Osteoblast (primary cell): ENCODE data around the gene SLC38A10. TPM values are rescaled to one million over a fixed set of nuclear protein-coding genes. Genes with fewer than 3 reads are reported as not detected.

ENCODE experiments used
- DNase-seq: peaks from one replicate; pipeline ENCODE4 v3.0.0; 2011; ENCODE audit warnings: low spot score, mixed read lengths; ENCODE audit not compliant: insufficient read length; ENCODE audit errors: missing footprints
- H2AFZ ChIP-seq: 2 replicates; pipeline ENCODE4 v1.6.0; 2011; ENCODE audit warnings: mild to moderate bottlenecking, low read length
- H3K27ac ChIP-seq: 2 replicates; pipeline ENCODE4 v1.5.1; 2011; ENCODE audit warnings: mild to moderate bottlenecking, low read depth, low read length, moderate library complexity
- H3K27me3 ChIP-seq: 2 replicates; pipeline ENCODE4 v1.6.0; 2012; ENCODE audit warnings: mild to moderate bottlenecking, control low read depth, inconsistent platforms, low read length, moderate library complexity; ENCODE audit not compliant: insufficient read depth
- H3K36me3 ChIP-seq: 2 replicates; pipeline ENCODE4 v1.5.1; 2011; ENCODE audit warnings: mild to moderate bottlenecking, low read length, control low read depth, moderate library complexity; ENCODE audit not compliant: insufficient read depth
- H3K4me1 ChIP-seq: 2 replicates; pipeline ENCODE4 v1.5.1; 2011; ENCODE audit warnings: mild to moderate bottlenecking, low read length, control low read depth, moderate library complexity; ENCODE audit not compliant: insufficient read depth
- H3K4me2 ChIP-seq: 2 replicates; pipeline ENCODE4 v1.6.0; 2011; ENCODE audit warnings: mild to moderate bottlenecking, low read length; ENCODE audit not compliant: insufficient read depth
- H3K4me3 ChIP-seq: fragments of 200-600 bp; sonication (generic); 3 replicates; pipeline ENCODE4 v1.5.1; 2012; ENCODE audit warnings: mild to moderate bottlenecking, low read length, inconsistent platforms; ENCODE audit not compliant: insufficient read depth
- H3K79me2 ChIP-seq: 2 replicates; pipeline ENCODE4 v1.6.0; 2012; ENCODE audit warnings: mild to moderate bottlenecking, low read length, control low read depth, inconsistent platforms; ENCODE audit not compliant: insufficient read depth
- H3K9me3 ChIP-seq: 2 replicates; pipeline ENCODE4 v1.5.1; 2011; ENCODE audit warnings: low read depth, low read length, control low read depth
- H4K20me1 ChIP-seq: 2 replicates; pipeline ENCODE4 v1.6.0; 2012; ENCODE audit warnings: mild to moderate bottlenecking, low read length, control low read depth; ENCODE audit not compliant: insufficient read depth
- CTCF ChIP-seq: IDR thresholded peaks from 2 replicates; pipeline ENCODE4 v1.5.1; 2011; ENCODE audit warnings: mild to moderate bottlenecking, low read depth, low read length, moderate library complexity; ENCODE audit errors: extremely low read depth
- total RNA-seq: library from RNA; depleted of rRNA; stranded (reverse); fragments of >200 nt; gene quantifications from 2 replicates; pipeline ENCODE4 v1.2.3, GENCODE V29; 2012

SLC38A10 gene
- total RNA-seq, 1 donor = 92.6 TPM

- H3K27me3 ChIP-seq = peaks cover 21% of the 10 kb centered on the region
- peaks cover 11% of the 10 kb centered on the region for H3K4me1 ChIP-seq
- no peak overlapping the region for H3K4me3 ChIP-seq
- H2AFZ ChIP-seq = no peak overlapping the region
- TF ChIP-seq CTCF = no peak
- DNase-seq = no peak
- peaks cover 6% of the 10 kb centered on the region for H3K79me2 ChIP-seq
- no peak overlapping the region for H3K4me2 ChIP-seq
- H4K20me1 ChIP-seq = peaks cover 5% of the 10 kb centered on the region
- no peak overlapping the region for H3K27ac ChIP-seq
- H3K36me3 ChIP-seq = no peaks in the 10 kb centered on the region
- H3K9me3 ChIP-seq = no peaks in the 10 kb centered on the region
These were observed 38.7 kb upstream of the SLC38A10 start for GRCh38 chr17:81333616-81334368.

- DNase-seq = no peak
- H3K4me2 ChIP-seq = no peak overlapping the region
- H3K9me3 ChIP-seq = no peaks in the 10 kb centered on the region
- H3K27me3 ChIP-seq = peaks cover 21% of the 10 kb centered on the region
- H3K27ac ChIP-seq = no peak overlapping the region
- peaks cover 11% of the 10 kb centered on the region for H3K4me1 ChIP-seq
- no peak for TF ChIP-seq CTCF
- H4K20me1 ChIP-seq = no peaks in the 10 kb centered on the region
- H3K79me2 ChIP-seq = no peaks in the 10 kb centered on the region
- H3K36me3 ChIP-seq = no peaks in the 10 kb centered on the region
- H3K4me3 ChIP-seq = no peak overlapping the region
- H2AFZ ChIP-seq = no peak overlapping the region
These were observed 37.9 kb upstream of the SLC38A10 start for GRCh38 chr17:81332914-81333528.

GRCh38 chr17:81332118-81332834 lies 37.2 kb upstream of the SLC38A10 start:
- Histone ChIP-seq H3K27ac (no peak overlapping the region), H2AFZ (no peak overlapping the region), H3K9me3 (no peaks in the 10 kb centered on the region), H3K4me2 (no peak overlapping the region), H3K79me2 (no peaks in the 10 kb centered on the region), H3K27me3 (peaks cover 21% of the 10 kb centered on the region), H4K20me1 (no peaks in the 10 kb centered on the region), H3K4me1 (peaks cover 11% of the 10 kb centered on the region), H3K36me3 (no peaks in the 10 kb centered on the region), H3K4me3 (no peak overlapping the region)
- TF ChIP-seq CTCF = no peak
- DNase-seq = no peak

- Histone ChIP-seq H3K79me2 (no peaks in the 10 kb centered on the region), H3K4me2 (no peak overlapping the region), H4K20me1 (no peaks in the 10 kb centered on the region), H3K9me3 (no peaks in the 10 kb centered on the region), H2AFZ (no peak overlapping the region), H3K36me3 (no peaks in the 10 kb centered on the region), H3K27ac (no peak overlapping the region), H3K4me3 (no peak overlapping the region), H3K4me1 (peaks cover 11% of the 10 kb centered on the region), H3K27me3 (peaks cover 21% of the 10 kb centered on the region)
- DNase-seq = no peak
- no peak for TF ChIP-seq CTCF
These were observed 36.5 kb upstream of the SLC38A10 start for GRCh38 chr17:81331527-81332043.
